Activated T-helper 2 cell treated with anti-CD3 and anti-CD28 coated beads, Interferon-gamma antibody, Interleukin-2, Interleukin-4, amounts not matched to agents 10 μg/mL and 5 μg/mL and 100 μg/mL, durations not matched to agents 14 hours and 24 hours and 36 hours (primary cell): ENCODE data around the gene RASGRF1. TPM values are rescaled to one million over a fixed set of nuclear protein-coding genes. Genes with fewer than 3 reads are reported as not detected.
"Not testable (repeated sequence)": the region's sequence is repeated elsewhere in the genome, so short reads cannot be mapped to it uniquely, and the experiment has no call there.

ENCODE experiments used
- DNase-seq: peaks from one replicate; pipeline ENCODE4 v3.0.0; 2021; ENCODE audit warnings: low spot score
- H3K27ac Mint-ChIP-seq: one replicate; pipeline ENCODE4 v1.8.0; 2021; ENCODE audit warnings: mixed read lengths
- H3K27me3 Mint-ChIP-seq: one replicate; pipeline ENCODE4 v1.8.0; 2021; ENCODE audit warnings: low read depth, mixed read lengths
- H3K36me3 Mint-ChIP-seq: one replicate; pipeline ENCODE4 v1.8.0; 2021; ENCODE audit warnings: low read depth, mixed read lengths
- H3K4me1 Mint-ChIP-seq: one replicate; pipeline ENCODE4 v1.8.0; 2021; ENCODE audit warnings: low read depth, mixed read lengths
- H3K4me3 Mint-ChIP-seq: one replicate; pipeline ENCODE4 v1.8.0; 2021; ENCODE audit warnings: low read depth, mild to moderate bottlenecking, moderate library complexity, mixed read lengths
- H3K9me3 Mint-ChIP-seq: one replicate; pipeline ENCODE4 v1.8.0; 2021; ENCODE audit warnings: mixed read lengths
- intact Hi-C: fragments of 100-400 bp; cut with micrococcal nuclease; formaldehyde crosslinking; loops from one replicate; pipeline ENCODE4 v1.15.1; 2023
- total RNA-seq: library from RNA; stranded (reverse); gene quantifications from 2 replicates; pipeline ENCODE4 v1.2.3, GENCODE V29; 2022

RASGRF1 gene
- total RNA-seq, 1 donor from 2014 or later = not detected

DNA sequence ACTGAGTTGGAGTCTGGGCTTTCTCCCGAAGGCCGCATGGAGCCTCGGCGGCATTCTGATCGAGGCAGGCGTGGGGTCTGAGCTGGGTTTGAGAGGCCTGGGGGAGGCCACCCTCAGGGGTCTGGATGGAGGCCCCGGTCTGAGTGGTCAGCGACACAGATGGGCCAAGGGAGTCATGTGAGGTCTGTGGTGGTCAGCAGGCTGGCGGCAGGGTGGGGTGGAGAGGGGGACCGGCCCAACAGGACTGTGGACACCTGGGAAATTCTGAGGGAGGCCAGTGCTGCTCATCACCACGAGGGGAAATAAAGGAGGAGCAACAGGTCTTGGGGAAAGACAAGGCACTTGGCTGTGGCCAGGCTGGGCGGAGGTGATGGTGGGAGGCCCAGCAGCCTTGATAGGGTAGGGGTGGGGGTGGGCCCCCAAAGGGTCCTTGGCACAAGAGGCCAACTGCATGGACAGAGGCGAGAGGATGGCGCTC lies 161.9 kb downstream of the RASGRF1 start:
- H3K27ac Mint-ChIP-seq = no peak overlapping the region
- DNase-seq = no peak
- H3K36me3 Mint-ChIP-seq = peaks cover 27% of the 10 kb centered on the region
- no peaks in the 10 kb centered on the region for H3K9me3 Mint-ChIP-seq
- H3K4me3 Mint-ChIP-seq = no peak overlapping the region
- H3K27me3 Mint-ChIP-seq = no peaks in the 10 kb centered on the region
- peaks cover 4% of the 10 kb centered on the region for H3K4me1 Mint-ChIP-seq
- intact Hi-C loops = no loop called here

DNA sequence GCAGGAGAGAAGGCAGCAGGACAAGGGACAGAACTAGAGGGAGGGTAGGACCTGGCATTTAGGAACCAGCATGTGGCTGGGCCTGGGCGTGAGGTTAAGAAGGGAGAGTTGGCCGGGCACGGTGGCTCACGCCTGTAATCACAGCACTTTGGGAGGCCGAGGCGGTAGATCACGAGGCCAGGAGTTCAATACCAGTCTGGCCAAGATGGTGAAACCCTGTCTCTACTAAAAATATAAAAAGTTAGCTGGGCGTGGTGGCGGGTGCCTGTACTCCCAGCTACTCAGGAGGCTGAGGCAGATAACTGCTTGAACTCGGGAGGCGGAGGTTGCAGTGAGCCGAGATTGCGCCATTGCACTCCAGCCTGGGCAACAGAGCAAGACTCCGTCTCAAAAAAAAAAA lies 162.4 kb downstream of the RASGRF1 start:
- H3K4me3 Mint-ChIP-seq, H3K4me1 Mint-ChIP-seq, H3K9me3 Mint-ChIP-seq, H3K27ac Mint-ChIP-seq, DNase-seq, H3K27me3 Mint-ChIP-seq, intact Hi-C loops: not testable (repeated sequence)
- H3K36me3 Mint-ChIP-seq = peaks cover 24% of the 10 kb centered on the region

DNA sequence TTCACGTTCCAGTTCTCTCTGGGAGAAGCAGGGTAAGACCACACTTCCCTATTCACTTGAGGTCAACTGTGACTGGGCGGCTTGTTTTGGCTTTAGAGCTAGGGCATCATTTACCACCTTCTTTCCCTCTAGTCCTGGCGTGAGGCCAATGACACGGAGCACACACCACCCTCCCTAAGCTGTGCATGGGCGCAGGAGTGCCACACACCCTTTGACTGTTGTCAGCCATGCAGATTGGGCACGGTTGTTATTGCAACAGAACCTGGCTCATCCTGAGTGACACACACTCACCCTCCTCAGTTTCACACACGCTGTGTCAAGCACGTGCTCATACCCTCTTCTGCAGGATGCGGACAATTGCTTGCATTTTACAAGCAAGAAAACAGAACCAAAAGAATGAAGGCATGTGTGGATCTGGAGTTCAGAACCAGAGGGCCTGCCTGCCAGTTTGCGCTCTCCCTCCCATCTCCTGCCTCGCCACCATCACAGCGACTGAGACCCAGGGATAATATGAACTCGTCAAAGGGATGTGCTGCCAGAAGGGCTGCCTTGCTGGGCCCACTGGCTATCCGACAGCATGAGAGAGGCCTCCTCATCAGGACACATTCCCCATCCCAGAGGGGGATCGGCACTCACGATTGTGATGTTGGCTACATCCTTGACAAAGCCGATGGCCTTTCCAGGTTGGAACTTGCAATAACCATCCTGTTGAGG lies 163.3 kb downstream of the RASGRF1 start:
- DNase-seq = no peak
- no peaks in the 10 kb centered on the region for H3K27me3 Mint-ChIP-seq
- H3K9me3 Mint-ChIP-seq = no peaks in the 10 kb centered on the region
- no peak overlapping the region for H3K27ac Mint-ChIP-seq
- peaks cover 4% of the 10 kb centered on the region for H3K4me1 Mint-ChIP-seq
- H3K4me3 Mint-ChIP-seq = no peak overlapping the region
- intact Hi-C loops = no loop called here
- peaks cover 26% of the 10 kb centered on the region for H3K36me3 Mint-ChIP-seq

DNA sequence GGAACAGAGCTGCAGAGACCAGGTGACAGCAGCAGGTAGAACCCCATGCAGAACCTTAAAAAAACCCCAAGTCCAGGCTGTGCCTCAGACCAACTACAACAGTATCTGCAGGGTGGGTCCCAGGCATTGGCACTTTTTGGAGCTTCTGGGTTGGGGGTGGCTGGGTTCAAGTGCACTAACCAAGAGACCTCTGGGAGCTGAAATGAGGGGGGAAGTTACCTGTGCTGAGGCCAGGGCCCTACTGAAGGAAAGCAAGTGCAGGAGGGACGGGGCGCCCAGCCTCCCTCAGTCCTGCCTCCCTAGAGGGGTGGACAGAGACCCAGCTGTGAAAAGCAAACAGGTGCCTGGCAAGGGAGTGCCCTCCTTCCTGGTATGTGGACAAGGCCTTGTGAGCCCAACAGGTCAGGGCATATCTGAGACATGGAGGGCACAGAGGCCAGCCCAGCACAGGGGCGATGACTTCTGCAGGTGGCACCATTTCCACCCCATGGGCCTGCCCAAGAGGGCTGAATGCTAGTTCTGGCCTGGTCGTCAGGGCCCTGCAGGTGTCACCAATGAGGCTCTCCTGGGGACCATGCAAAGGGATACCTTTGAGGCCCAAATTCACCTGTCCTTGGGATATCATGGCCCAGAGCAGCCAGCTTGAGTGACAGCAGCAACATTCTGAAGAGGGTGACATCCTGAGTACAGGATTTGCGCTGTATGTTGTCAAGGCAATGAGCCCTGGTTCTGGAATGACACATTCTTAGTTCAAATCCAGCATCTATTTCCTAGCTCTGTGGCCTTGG lies 164.4 kb downstream of the RASGRF1 start:
- Mint-ChIP-seq H3K9me3 (no peaks in the 10 kb centered on the region), H3K27me3 (no peaks in the 10 kb centered on the region), H3K36me3 (peaks cover 35% of the 10 kb centered on the region), H3K4me3 (no peak overlapping the region), H3K4me1 (peaks cover 2% of the 10 kb centered on the region), H3K27ac (no peak overlapping the region)
- no peak for DNase-seq
- intact Hi-C loops = no loop called here

DNA sequence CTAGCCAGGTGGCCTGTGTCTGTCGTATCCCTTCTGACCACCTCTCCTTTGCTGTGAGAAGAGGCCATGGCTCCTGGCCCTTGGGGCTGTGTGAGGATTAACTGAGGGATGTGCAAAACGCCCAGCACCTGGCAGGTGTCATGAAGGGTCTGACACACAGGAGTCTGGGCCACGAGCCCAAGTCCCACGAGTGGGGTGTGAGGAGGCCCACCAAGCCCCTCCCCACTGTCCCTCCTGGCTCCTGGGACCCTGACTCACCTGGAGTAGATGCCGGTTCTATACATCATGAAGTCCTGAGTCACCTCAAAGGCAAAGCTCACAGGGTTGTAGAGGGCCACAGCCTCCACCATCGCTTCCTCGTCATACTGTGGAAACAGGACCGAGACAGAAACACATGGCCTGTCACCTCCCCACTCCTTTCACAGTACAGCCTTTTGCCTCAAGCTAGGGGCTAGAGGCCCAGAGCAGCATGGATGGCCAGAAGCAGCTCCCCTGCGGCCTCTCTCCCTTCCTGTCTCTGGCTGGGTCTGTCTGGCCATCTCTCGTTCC lies 165.4 kb downstream of the RASGRF1 start:
- no peaks in the 10 kb centered on the region for H3K9me3 Mint-ChIP-seq
- no peaks in the 10 kb centered on the region for H3K4me1 Mint-ChIP-seq
- peaks cover 36% of the 10 kb centered on the region for H3K36me3 Mint-ChIP-seq
- H3K27ac Mint-ChIP-seq = no peak overlapping the region
- intact Hi-C loops = no loop called here
- DNase-seq = no peak
- H3K27me3 Mint-ChIP-seq = no peaks in the 10 kb centered on the region
- no peak overlapping the region for H3K4me3 Mint-ChIP-seq

DNA sequence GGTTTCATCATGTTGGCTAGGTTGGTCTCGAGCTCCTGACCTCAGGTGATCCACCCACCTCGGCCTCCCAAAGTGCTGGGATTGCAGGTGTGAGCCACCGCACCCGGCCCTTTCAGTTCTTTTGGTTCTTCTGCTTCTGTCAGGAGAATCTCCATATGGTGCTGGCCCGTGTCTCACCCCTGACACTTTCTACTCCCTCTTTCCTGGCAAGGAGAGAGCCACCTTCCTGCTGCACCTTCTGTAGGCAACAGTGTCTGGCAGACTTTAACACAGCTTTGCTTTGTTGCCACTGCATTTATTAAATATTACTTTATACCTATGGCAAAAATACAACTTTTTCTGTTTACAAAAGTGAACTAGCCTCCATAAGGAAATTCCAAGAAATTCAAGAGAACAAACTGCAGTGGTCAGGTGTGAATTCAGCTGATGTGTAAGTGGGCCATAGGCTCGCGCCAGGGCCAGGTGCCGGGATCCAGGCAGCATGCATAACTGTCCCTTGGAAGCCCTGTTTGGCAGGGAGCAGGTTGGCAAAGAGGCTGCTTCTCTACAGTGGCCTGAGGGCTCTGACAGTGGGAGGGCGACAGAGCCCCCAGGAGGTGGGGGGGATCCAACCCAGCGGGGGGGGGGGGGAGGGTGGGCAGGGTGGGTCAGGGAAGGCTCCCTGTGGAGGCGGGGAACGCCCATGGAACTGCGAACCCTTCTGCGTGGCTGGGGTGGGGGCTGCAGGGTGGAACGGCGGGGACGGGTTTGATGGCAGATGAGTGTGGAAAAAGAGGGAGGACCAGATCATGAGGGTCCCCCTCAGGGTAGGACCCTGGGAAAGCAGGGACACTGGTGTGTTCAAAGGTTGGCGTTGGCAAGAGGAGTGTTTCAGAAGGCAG lies 166.9 kb downstream of the RASGRF1 start:
- H3K36me3 Mint-ChIP-seq = peaks cover 41% of the 10 kb centered on the region
- intact Hi-C loops = no loop called here
- no peak overlapping the region for H3K27ac Mint-ChIP-seq

DNA sequence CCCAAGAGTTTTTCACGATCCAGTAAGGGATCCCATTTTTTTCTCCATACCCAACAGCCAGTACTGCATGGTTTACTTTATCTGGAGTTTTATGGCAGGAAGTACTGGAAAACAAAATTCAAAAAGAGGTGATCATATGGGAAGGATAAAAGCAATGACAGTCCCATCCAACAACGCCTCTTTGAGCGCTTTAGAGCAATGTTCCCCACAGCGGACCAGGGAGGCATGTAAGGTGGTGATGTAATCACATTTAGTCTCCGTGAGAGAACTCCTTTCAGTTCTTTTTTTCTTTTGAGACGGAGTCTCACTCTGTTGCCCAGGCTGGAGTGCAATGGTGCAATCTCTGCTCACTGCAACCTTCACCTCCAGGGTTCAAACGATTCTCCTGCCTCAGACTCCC lies 167.6 kb downstream of the RASGRF1 start:
- H3K36me3 Mint-ChIP-seq = peaks cover 44% of the 10 kb centered on the region
- H3K27me3 Mint-ChIP-seq = no peaks in the 10 kb centered on the region
- no peaks in the 10 kb centered on the region for H3K9me3 Mint-ChIP-seq
- no peak overlapping the region for H3K4me3 Mint-ChIP-seq
- DNase-seq = no peak
- H3K27ac Mint-ChIP-seq = no peak overlapping the region
- no peaks in the 10 kb centered on the region for H3K4me1 Mint-ChIP-seq
- intact Hi-C loops = no loop called here

More for the DNA sequence above, 166.9 kb downstream of the RASGRF1 start:
- DNase-seq = no peak
- no peak overlapping the region for H3K4me3 Mint-ChIP-seq
- no peaks in the 10 kb centered on the region for H3K4me1 Mint-ChIP-seq
- no peaks in the 10 kb centered on the region for H3K27me3 Mint-ChIP-seq
- H3K9me3 Mint-ChIP-seq = no peaks in the 10 kb centered on the region

DNA sequence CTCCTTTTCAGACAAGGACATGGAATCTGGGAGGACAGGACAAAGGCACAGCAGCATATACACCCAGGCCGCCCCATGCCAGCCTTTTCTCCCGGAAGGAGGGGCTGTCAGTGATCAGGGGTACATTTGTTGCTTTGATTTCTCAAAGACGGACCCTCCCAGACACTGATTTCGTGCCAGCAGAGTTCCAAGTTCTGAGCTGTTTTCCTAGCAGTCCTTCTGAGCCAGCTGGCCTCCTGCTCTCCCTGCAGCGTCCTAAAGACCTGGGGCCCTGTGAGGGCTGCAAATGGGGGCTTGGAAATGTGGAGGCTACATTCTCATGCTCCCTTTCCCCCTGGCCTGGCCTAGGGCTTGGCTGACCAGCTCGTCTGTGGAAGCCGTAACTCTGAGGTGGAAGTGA lies 168.1 kb downstream of the RASGRF1 start:
- Mint-ChIP-seq H3K9me3 (no peaks in the 10 kb centered on the region), H3K27ac (no peak overlapping the region), H3K4me1 (no peaks in the 10 kb centered on the region), H3K4me3 (no peak overlapping the region), H3K36me3 (peaks cover 43% of the 10 kb centered on the region), H3K27me3 (no peaks in the 10 kb centered on the region)
- DNase-seq = no peak
- intact Hi-C loops = no loop called here

DNA sequence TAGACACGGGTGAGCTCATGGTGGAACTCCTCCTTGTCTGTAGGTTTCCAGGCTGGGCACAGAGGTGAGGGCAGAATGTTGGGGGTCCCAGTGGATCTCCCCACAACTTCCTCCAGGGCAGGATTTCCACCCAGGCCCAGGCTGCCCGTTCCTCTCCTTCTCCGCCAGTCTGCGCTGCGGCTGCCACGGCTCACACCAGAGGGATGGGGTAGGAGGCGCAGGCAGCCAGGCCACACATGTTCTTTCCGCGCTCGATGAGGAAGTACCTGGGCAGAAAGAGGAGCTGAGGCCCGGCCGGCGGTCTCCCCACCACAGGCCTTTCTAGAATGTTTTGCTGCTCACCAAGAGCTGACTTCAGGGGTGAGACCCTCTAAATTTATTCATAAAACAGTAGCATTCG lies 168.6 kb downstream of the RASGRF1 start:
- no peak for DNase-seq
- H3K4me3 Mint-ChIP-seq = no peak overlapping the region

DNA sequence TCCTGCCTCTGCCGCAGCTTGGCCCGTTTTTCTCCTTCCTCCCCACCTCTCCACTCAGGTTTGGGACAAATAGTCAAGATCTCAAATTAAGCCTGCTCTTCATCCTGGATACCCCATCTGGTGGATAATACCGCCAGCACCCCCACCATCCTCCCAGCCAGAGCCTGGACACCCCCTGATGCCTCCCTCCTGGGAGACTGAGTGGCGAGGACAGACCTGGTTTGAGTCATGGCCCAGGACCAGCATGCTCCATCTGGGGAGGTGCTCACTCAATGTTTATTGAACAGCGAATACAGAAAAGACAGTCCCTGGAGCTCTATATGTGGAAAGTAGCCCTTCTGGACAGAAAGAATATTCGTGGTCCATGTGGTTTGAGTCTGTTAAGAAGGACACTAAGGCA lies 169.1 kb downstream of the RASGRF1 start:
- no peaks in the 10 kb centered on the region for H3K9me3 Mint-ChIP-seq

More for the DNA sequence above, 168.6 kb downstream of the RASGRF1 start:
- no peaks in the 10 kb centered on the region for H3K4me1 Mint-ChIP-seq
- peaks cover 41% of the 10 kb centered on the region for H3K36me3 Mint-ChIP-seq
- no peaks in the 10 kb centered on the region for H3K27me3 Mint-ChIP-seq
- intact Hi-C loops = no loop called here
- no peak overlapping the region for H3K27ac Mint-ChIP-seq
- H3K9me3 Mint-ChIP-seq = no peaks in the 10 kb centered on the region

DNA sequence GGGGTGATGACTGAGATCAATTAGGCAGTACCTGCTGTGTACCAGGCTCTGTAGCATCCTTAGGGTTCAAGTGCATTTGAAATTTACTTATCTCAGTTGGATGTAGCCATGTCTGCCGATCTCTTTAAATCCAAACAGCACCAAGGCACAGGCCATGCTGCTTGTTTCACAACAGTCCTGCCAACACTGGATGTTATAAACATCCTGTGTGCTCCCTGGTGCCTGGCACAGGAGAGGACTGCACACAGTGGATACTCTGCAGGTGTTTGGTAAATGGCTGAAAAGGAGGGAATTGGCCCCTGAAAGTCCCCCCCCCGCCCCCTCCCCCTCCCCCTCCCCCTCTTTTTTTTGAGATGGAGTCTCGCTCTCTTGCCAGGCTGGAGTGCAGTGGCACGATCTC lies 172.7 kb downstream of the RASGRF1 start:
- Mint-ChIP-seq H3K4me3 (no peak overlapping the region), H3K4me1 (no peaks in the 10 kb centered on the region), H3K9me3 (no peaks in the 10 kb centered on the region), H3K27ac (peak overlapping the region; percentile 26), H3K27me3 (no peaks in the 10 kb centered on the region), H3K36me3 (peaks cover 51% of the 10 kb centered on the region)
- no peak for DNase-seq
- intact Hi-C loops = no loop called here

More for the DNA sequence above, 169.1 kb downstream of the RASGRF1 start:
- DNase-seq = no peak
- H3K27me3 Mint-ChIP-seq = no peaks in the 10 kb centered on the region
- intact Hi-C loops = no loop called here
- no peaks in the 10 kb centered on the region for H3K4me1 Mint-ChIP-seq
- H3K27ac Mint-ChIP-seq = no peak overlapping the region
- peaks cover 41% of the 10 kb centered on the region for H3K36me3 Mint-ChIP-seq
- no peak overlapping the region for H3K4me3 Mint-ChIP-seq

DNA sequence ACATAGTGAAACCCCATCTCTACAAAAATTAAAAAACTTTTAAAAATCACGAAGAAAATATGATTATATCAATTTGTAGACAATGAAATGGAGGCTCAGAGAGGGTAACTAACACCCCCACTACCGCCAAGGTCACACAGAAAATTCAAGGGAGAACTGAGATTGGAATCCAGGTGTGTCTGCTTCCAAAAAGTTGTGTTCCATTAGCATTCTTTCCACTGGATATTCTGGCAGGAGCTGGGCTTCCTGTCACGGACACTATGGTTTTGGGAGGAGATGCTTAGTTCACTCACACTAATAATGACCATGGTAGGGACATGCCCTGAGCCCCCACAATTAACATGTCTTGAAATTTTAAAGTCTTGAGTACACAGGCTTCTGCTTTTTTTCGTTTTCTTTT lies 174.5 kb downstream of the RASGRF1 start:
- H3K27me3 Mint-ChIP-seq = no peaks in the 10 kb centered on the region
- intact Hi-C loops = no loop called here

More for the DNA sequence above, 174.5 kb downstream of the RASGRF1 start:
- DNase-seq = no peak
- no peaks in the 10 kb centered on the region for H3K9me3 Mint-ChIP-seq
- no peak overlapping the region for H3K27ac Mint-ChIP-seq
- H3K36me3 Mint-ChIP-seq = peaks cover 53% of the 10 kb centered on the region
- H3K4me3 Mint-ChIP-seq = no peak overlapping the region
- peaks cover 6% of the 10 kb centered on the region for H3K4me1 Mint-ChIP-seq
